ENCODE data around the gene GRHPR.
"Not testable (repeated sequence)": the region's sequence is repeated elsewhere in the genome, so short reads cannot be mapped to it uniquely, and the experiment has no call there.

GRHPR gene

GRCh38 chr9:37424204-37424685, 1.7 kb downstream of the GRHPR start:
- no peak for DNase-seq (ENCODE audit: low read depth)

DNA sequence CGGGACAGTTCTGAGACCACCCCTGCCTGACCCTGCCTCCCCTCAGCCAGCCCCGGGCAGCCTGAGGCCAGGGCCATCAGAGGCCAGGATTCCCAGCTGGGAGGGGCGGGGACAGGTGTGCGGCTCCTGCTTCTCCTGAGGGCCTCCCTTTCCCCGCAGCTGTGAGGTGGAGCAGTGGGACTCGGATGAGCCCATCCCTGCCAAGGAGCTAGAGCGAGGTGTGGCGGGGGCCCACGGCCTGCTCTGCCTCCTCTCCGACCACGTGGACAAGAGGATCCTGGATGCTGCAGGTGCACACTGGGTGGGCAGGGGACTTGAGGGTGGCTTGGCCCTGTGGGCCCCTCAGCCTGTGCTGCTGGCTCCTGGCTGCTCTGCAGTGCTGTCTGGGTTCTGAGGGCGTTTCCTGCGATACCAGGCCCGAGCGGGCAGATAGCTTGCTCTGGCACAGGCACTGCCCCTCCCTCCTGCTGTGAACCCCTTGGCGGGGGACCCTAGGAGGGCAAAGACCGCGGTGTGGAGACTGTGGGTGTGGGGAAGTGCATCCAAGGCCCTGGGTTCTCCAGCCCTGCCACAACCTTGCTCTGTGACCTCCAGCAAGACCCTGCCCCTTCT, 2.3 kb downstream of the GRHPR start:
- DNase-seq (ENCODE audit: low read depth), result no peak

GRCh38 chr9:37425298-37425752, 2.8 kb downstream of the GRHPR start:
- DNase-seq (ENCODE audit: low read depth), result no peak

- not testable (repeated sequence) for DNase-seq (ENCODE audit: low read depth)
These were observed 3.9 kb downstream of the GRHPR start for GRCh38 chr9:37426431-37426830.

DNA sequence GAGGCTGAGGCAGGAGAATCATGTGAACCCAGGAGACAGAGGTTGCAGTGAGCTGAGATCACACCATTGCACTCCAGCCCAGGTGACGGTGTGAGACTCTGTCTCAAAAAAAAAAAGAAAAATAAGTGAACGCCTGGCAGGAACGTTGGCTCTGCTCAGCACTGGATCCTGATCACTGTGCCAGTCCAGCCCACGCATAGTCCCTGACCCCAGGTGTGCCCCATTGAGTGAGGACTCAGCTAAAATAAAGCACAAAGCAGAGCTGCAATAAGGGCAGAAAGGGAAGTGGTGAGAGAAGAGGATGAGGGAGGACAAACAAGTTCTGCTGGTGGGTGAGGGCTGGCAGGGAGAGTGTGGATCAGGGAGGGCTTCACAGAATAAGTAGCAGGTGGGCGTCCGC, 4.3 kb downstream of the GRHPR start:
- no peak for DNase-seq (ENCODE audit: low read depth)

GRCh38 chr9:37428345-37428744, 5.8 kb downstream of the GRHPR start:
- DNase-seq (ENCODE audit: low read depth), result no peak

- no peak for DNase-seq (ENCODE audit: low read depth)
These were observed 7.2 kb downstream of the GRHPR start for GRCh38 chr9:37429441-37430285.

- DNase-seq (ENCODE audit: low read depth), result no peak
These were observed 8.5 kb downstream of the GRHPR start for GRCh38 chr9:37430841-37431597.

DNA sequence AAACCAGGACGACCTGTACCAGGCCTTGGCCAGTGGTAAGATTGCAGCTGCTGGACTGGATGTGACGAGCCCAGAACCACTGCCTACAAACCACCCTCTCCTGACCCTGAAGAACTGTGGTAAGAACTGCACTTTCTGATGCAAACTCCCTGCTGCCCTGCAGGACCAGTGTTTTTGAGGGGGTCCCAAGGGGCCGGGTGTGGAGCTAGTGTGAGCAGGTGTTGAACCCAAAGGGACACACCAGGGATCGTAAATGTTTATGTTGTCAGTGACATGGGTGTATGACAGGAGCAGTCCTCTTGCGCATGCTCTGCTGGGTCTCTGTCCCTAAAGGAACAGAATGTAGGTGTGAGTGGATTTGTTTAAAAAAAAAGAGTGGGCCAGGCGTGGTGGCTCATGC, 9.5 kb downstream of the GRHPR start:
- no peak for DNase-seq (ENCODE audit: low read depth)

DNA sequence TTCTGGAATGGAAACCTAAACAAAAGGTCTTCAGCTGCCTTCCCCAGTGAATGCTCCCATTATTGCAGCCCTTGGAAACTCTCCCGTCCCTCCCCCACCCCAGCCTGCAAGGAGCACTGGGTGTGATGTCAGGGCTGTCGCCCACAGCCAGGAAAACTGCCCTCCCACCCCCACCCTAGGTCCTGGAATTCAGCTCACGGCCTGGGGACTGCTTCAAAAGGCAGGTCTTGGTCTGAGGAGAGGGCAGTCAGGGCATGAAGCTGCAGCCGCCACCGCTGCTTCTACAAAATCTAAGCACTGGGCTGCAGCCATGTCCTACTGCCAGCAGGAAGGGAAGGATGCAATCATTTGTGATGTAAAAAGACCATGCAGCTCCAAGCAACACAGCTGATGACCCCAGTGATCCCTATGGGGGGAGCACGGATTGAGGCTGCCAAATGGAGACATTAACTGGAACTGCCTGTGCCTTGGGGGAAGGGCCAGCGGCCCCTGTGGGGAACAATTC, 11.4 kb downstream of the GRHPR start:
- DNase-seq (ENCODE audit: low read depth), result no peak

DNA sequence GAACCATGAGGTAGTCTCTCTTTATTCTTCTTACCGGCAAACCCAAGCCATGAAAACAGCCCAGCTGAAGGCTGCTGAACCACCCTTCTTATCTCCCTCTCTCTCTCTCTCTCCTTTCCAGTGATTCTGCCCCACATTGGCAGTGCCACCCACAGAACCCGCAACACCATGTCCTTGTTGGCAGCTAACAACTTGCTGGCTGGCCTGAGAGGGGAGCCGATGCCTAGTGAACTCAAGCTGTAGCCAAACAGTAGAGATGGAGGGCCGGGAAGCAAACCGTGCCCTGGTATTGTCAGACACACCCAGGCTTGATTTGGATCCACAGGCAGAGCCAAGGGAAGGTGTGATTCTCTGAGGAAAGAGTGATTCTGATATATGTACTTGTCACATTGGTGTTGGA, 14.0 kb downstream of the GRHPR start:
- DNase-seq (ENCODE audit: low read depth), result no peak

GRCh38 chr9:37437010-37437409, 14.5 kb downstream of the GRHPR start:
- DNase-seq (ENCODE audit: low read depth), result no peak

GRCh38 chr9:37437621-37438020, 15.1 kb downstream of the GRHPR start:
- DNase-seq (ENCODE audit: low read depth), result no peak

GRCh38 chr9:37438359-37438758, 15.9 kb downstream of the GRHPR start:
- DNase-seq (ENCODE audit: low read depth), result no peak

GRCh38 chr9:37441776-37442370, 19.4 kb downstream of the GRHPR start:
- DNase-seq (ENCODE audit: low read depth), result no peak

- no peak for DNase-seq (ENCODE audit: low read depth)
These were observed 20.1 kb downstream of the GRHPR start for GRCh38 chr9:37442556-37442955.

GRCh38 chr9:37443566-37443965, 21.1 kb downstream of the GRHPR start:
- no peak for DNase-seq (ENCODE audit: low read depth)

- DNase-seq (ENCODE audit: low read depth), result no peak
These were observed 22.4 kb downstream of the GRHPR start for GRCh38 chr9:37444890-37445289.

- no peak for DNase-seq (ENCODE audit: low read depth)
These were observed 23.3 kb downstream of the GRHPR start for GRCh38 chr9:37445832-37446231.

DNA sequence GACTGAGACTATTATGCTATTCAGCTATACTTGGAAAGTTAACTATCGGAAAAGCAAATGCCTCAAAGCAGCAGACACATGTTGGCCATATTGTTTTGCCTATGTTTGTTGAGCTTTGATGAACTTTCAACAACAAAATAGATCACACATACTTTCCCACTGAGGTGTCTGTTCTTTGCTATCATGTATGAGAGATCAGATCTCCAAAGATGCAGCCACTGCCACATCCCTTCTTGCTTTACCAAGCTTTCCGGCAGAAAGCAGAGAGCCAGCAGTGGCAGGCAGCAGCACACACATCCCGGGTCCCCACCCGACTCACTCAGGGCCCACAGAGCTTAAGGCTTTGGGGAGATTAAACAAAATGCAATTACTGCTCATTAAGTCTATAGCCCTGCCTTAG, 23.9 kb downstream of the GRHPR start:
- no peak for DNase-seq (ENCODE audit: low read depth)

DNA sequence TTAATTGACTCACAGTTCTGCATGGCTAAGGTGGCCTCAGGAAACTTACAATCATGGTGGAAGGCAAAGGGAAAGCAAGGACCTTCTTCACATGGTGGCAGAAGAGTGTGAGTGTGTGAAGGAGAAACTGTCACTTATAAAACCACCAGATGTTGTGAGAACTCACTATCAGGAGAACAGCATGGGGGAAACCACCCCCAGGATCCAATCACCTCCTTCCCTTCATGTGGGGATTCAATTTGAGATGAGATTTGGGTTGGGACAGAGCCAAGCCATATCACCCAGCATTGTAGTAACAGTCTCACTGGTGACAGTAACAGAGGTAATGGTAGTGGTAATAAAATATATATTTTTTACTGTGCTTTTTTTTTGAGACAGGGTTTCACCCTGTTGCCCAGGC, 24.6 kb downstream of the GRHPR start:
- no peak for DNase-seq (ENCODE audit: low read depth)

All from activated gamma-delta T cell treated with anti-CD3 and anti-CD28 coated beads, Interleukin-2, amount 50 U/mL, for 16 hours (primary cell).